DMS79 (cell line): ENCODE data around the gene UBL5.

Experiments
- DNase-seq: peaks from one replicate; lab custom pipeline; 2025; lab: John Stamatoyannopoulos, UW

Gene UBL5

DNA sequence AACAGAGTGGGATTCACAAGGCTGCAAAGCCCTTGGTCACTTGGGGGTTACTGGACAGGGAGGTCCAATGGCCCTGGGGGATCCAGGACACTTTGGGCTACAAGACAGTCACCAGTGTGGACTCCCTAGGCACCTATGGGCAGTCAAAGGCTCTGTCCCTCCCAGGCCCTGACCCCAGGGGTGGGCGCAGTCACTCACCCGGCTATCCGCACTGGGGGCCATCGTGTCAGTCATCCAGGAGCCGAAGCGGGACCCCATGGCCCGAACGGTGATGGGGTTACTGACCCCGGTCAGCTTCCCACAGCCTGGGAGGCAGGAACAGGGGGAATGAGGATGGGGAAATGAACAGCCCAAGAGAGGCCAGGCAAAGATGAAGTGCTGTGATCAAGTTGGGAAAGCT, 28.9 kb downstream of the UBL5 start:
- no peak for DNase-seq

DNA sequence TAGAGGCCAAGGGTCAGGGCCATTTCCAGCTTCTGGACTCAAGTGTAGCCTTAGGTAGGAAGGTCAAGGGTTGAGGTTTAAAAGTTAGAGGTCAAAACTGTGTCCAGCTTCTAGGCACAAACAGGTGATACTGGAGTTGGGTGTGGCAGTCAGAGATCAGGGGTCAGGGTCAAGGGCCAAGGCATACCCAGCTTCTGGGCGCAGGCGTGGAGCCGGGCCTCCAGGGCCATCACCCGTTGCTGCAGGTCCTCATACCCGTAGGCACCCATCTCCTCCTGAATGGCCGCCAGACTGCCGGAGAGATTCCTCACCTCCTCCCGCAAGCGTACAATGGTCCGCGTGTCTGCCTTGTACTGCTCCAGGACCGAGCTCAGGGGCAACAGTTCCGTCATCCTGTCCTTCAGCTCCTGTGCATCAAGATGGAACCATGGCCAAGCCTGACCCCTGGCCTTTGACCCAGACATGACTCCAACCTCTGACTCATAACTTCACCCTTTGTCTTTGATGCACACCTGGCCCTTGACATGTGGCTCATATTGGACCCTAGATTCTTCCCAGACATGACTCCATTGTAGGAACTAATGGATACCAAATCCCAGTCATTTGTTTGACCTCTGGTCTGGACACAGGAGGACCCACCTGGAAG, 29.5 kb downstream of the UBL5 start:
- no peak for DNase-seq

DNA sequence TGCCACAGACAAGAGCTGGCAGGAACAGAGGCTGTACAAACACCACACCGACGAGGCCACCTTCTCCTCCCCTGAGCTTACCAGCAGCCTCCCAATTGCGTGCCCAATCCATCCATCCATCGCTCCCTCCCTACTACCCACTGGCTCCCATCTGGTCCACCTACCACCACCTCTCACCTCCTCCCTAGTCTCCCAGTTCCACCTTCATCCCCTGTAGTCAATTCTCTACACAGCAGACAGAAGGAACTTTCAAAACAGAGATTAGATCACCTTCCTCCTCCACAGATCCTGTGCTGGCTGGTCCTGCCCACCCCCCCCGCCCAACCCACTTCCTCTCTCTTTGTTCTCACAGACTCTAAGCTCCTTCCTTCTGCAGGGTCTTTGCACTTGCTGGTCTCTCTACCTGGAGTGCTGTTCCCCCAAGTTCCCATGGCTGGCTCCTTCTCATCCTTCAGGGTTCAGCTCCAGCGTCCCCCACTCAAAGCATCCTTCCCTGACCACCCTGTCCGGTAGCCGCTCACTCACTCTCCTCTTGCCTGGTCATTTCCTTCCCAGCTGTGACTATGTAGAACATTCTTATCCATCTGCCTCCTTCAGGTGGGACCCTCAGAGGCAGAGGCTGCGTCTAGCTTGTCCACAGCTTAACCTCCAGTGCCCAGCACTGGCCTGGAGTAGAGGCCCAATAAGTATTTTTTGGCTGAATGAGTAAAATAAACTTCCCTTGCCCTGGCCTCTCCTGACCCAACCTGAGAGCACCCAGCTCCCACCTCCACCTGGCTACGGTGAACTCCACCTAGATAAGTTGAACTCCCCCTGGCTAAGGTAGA, 30.4 kb downstream of the UBL5 start:
- DNase-seq = no peak

DNA sequence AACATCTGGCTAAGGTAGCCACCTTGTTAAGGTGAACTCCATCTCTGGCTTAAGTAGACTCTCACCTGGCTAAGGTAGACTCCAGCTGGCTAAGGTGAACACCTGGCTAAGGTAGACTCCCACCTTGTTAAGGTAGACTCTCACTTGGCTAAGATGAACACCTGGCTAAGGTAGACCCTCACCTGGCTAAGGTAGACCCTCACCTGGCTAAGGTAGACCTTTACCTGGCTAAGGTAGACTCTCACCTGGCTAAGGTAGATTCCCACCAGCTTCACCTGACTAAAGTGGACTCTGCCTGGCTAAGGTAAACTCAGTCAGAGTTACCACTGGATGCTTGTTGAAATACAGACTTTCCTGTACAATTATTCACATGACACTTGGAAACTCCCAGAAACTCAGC, 31.0 kb downstream of the UBL5 start:
- no peak for DNase-seq

DNA sequence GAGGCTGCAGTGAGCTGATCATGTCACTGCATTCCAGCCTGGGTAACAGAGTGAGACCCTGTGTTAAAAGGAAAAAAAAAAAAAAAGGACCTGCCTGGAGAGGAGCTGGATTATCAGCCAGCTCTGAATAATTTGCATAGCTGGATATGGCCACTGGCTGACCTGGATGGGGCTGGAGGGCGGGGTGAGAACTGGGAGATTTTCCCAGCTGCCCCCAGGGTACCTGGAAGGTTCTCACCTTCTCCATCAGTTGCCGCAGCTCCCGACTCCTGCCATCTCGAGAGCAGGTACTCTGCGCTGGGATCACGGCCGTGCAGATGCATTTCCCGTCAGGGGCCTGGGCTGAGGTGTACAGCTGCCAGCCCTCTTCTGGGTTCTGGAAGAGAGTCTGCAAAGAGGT, 32.7 kb downstream of the UBL5 start:
- no peak for DNase-seq

DNA sequence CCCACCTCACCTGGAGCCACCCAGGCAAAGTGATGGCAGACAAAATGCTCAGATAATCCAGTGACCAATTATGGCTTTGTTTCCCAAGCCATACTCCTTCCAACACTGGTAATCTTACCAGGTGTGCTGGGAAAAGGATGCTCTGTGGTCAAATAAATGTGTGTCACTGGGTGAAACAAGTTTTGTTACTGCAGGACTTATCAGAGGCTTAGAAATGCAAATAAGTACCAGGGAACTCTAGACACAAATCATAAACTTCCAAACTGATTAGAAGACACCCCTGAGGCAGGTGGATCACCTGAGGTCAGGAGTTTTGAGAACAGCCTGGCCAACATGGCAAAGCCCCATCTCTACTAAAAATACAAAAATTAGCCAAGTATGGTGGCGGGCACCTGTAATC, 33.8 kb downstream of the UBL5 start:
- no peak for DNase-seq

DNA sequence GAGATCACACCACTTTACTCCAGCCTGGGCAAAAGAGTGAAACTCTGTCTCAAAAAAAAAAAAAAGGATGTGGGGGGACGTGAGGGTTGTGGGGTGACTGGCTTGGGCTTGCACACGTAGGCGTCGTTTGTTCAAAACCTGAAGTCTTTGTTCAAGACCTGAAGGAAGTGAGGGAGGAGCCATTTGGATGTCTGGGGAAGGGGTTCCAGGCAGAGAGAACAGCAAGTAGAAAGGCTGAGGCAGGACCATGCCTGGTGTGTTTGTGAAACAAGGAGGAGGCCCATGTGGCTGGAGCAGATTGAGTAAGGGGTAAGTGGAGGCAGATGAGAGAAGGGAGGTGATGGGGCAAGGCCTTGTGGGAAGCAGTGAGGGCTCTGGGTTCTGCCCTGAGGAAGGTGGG, 35.2 kb downstream of the UBL5 start:
- DNase-seq = no peak

DNA sequence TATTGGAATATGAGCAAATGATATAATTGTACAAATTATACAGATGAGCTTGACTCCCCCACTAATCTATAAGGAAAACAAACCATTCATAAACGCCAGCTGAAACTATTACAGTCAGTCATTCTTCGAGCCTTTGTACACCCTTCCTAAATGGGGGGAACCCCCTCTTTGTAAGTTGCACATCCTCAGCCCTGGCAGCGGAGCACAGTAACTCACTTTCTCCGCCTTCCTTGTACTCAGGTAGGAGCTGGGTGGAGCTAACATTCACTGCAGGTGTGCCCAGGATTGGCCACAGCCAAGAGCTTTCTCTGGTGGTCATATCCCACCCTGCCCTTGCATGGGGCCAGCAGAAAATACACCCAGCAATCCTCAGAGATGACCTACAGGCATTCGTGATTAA, 36.0 kb downstream of the UBL5 start:
- no peak for DNase-seq

DNA sequence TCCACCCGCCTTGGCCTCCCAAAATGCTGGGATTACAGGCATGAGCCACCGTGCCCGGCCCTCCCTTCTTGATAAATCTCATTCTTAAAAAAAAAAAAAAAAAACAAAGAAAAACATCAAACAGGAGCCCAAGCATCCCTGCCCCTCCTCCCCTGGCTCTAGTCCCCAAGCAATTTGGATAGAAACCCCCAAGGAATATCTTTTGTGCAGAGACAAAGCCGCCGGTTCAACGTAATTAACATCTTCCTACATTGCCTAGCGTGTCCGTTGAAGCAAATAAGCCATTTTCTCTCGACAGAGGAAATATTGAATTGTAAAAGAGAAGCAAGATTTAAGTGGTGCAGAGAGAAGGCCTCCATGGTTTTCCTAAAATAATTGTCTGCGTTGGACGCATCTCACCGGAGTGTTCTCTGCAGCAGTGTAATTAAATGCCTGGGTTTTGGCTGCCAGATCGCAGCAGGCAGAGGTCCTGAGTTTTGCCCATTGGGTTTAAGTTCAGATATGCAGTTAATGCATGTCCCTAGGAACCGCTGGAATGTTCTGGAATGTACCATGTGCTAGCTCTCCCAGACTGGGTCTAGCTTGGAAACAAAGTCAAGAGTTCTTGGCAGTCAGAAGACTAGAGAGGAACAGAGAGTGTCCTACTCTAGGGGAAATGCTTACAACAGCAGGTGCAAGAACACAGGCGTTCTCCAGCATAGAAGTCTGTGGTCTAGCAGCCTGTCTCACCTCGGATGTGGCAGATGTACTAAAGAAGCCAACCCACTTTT, 38.2 kb downstream of the UBL5 start:
- no peak for DNase-seq

DNA sequence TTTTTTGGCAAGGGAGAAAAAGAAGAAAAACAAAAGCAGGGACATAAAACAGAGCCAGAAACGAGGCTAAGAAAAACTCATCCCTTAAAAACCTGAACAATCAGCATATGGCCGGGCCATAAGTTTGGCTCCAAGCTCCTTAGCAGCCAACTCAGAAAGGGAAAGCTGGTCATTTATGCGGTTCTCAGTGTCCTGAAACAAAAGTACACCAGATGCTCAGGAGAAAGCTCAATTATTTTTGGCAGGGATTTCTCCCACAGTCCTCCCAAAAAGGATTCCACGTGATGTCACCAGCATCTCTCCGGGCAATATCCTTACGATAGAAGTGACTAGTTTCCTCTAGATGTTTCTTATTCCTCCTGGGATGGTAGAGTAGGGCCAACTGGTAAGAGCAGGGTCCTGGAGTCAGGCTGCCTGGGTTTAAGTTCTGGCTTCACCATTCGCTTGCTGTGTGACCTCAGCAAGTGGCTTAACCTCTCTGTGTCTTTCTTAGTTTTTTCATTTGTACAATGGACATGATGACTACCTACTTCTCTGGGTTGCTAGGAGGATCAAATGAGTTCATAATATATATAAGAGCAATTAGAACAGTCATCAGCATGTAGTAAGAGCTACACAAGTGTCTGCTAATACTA, 41.4 kb downstream of the UBL5 start:
- DNase-seq = no peak

DNA sequence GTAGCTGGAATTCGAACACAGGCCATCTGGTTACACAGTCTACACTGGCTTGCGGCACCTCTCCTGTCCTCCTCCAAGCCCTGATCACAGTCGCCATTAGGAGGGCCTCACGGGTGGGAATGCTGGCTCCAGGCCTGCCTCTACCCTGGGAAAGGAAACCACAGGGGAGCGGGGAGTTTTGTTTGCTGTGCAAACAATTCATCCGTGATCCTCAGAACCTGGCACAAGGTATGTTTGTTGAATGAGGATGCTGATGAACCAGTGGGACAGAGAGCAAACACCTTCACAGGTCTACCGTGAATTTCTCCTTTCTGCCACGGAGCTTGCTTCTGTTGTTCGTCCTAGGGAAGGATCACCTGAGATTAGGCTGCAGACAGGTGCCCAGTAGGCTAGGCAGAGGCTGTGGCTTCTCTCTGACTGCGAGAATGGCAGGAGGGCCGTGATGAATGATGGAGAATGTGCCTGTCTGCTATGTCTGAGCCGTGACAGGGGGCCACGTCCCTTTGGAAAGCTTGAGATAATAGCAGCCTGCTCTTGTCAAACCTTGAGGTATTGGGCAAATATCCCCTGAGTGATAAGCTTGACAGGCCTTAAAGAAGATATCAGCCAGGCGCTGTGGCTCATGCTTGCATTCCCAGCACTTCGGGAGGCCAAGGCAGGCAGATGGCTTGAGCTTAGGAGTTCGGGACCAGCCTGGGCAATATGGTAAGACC, 44.1 kb downstream of the UBL5 start:
- DNase-seq = no peak

DNA sequence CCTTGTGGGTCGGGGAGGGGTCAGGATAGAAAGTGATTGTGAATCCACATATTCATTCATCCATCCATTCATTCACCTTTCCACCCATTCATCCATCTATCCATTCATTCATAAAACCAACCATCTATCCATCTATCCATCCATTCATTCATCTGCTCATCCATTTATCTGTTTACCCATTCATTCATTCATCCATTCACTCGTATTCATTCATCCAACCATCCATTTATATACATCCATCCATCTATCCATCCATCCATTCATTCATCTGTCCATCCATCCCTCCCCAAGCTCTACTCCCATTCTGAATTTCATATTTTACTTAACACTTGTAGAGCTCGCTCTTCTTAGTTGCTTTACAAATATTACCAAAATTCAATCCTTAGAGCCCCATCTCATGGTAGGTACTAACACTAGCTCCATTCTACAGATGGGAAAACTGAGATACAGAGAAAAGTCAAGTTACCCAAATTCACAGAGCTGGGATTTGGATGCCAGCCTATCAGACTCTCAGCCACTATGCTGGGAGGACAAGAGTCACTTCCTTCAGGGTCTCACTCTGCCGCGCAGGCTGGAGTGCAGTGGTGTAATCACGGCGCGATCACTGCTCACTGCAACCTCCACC, 45.0 kb downstream of the UBL5 start:
- no peak for DNase-seq

DNA sequence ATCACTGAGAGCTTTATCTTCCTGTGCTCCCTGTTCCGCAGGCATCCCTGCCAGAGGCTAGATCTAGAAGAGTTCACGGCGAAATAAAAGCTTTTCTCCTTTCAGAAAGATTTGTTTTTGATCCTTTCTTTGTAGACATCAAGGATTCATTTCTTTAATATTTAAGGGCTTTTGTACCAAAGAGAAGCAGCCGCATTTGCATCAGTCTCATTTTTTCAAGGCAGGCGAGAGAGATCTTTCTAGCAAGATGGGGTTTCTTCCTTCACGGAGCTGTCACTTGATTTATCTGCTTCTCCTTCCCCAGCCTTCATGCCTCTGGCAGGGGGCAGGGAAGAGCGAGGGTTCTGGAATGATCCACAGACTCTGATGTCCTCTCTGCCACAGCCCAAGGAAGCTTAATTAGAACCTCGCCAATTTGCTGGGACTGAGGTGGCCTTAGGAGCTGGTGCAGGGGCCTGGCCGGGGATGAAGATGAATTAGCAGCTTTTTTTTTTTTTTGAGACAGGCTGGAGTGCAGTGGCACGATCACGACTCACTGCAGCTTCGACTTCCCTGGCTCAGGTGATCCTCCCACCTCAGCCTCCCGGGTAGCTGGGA, 47.4 kb downstream of the UBL5 start:
- DNase-seq = no peak

DNA sequence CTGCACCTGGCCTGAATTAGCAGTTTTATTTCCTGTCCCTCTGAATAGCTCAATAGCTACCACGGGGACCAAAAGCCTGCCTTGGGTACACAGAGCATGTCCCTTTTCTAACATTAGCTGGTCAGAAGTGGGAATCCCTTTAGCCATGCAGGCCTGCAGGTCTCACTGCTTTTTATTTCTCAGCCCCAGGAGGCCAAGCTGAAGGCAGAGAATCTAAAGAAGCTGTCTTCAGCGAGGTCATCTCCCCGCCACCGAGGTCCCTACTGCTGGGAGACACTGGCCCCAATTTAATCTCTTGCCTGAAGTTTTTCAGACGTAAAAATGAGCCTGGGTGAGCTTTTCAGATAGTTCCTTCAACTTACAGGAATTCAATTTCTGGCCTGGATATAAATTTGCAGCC, 48.1 kb downstream of the UBL5 start:
- DNase-seq = no peak

DNA sequence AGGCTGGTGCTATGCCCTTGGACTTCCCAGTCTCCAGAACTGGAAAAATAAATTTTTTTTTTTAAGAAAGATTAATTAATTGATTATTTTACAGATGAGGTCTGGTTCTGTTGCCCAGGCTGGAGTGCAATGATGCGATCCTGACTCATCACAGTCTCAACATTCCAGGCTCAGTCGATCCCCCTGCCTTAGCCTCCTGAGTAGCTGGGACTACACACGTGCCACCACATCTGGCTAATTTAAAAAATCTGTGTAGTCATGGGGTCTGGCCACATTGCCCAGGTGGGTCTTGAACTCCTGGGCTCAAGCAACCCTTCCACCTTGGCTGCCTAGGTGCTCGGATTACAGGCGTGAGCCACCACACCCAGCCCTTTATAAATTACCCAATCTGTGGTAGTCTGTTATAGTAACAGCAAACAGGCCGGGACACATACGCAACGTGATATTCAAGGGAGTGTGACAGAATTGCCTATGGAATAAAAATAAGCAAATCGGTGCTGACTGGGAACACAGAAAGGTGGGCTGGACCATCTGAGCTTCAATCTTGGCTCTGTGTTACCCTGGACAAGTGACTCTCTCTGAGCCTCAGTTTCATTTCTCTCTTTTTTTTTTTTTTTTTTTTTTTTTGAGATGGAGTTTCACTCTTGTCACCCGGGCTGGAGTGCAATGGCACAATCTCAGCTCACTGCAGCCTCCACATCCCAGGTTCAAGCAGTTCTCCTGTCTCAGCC, 50.2 kb downstream of the UBL5 start:
- no peak for DNase-seq

DNA sequence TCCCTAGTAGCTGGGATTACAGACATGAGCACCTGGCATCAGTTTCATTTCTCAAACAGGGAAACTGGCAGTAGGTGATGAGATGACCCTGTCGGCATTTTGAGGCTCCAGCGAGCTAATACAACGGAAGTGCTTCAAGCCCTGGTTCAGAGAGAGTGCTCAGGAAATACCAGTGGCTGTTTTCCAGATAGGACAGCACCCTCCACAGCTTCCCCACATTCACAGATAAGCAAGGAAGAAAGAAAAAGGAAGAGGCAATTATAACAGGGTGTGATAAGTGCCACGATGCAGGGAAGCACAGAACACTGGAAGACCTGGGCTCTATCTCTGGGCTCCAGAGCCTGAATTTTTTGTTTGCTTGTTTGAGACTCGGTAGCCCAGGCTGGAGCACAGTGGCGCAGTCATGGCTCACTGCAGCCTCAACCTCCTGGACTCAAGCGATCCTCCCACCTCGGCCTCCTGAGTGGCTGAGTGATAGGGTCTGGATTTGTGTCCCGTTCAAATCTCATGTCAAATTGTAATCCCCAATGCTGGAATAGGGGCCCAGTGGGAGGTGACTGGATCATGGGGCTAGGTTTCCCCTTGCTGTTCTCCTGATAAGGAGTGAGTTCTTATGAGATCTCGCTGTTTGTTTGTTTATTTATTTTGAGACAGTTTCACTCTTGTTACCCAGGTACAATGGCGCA, 50.9 kb downstream of the UBL5 start:
- DNase-seq = no peak
